Hypothalamus (tissue), 51 donors: ENCODE data around the gene PLXNC1.

ENCODE experiments used
- DNase-seq, 51 donors: peaks; one replicate each; lab custom pipeline; 2025; lab: John Stamatoyannopoulos, UW

Gene PLXNC1

GRCh38 chr12:94152292-94153078 is 4.1 kb downstream of the PLXNC1 start:
- DNase-seq: peak in 1 of 51 donors; percentile 67

DNA sequence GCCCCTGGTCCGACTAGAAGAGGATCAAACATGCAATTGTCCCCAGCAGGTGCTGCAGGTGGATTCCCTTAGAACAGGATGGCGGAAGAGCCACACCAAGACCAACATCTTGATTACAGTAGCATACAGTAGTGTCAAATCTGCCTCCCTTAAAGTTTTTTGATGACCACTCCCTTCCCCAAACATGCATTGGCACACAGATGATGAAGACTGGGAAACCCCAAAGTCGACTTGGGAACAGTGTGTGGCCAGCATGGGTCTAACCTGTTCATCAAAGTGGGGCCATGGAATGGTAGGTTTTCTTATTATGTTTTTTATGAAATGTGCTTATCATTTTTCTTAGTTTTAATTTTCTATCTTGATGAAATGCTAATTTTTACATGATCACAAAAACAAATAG is 8.8 kb downstream of the PLXNC1 start:
- DNase-seq: no peak

- no peak for DNase-seq
These were observed 9.6 kb downstream of the PLXNC1 start for GRCh38 chr12:94157981-94158411.

DNA sequence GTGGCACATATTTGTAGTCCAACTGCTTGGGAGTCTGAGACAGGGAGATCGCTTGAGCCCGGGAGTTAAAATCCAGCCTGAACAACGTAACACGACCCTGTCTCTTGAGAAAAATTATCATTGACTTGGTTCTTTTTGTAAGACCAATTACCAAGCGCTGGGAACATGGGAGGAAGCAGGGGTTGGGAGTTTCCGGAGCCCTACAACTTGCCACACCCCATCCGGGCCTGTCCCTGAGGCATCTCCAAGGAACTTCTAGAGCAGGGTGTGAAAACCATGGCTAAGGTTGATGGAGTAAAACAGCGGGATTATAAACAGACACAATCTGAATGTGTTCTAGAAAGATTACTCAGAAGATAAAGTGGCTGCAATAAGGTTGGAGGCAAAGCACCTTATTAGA is 10.3 kb downstream of the PLXNC1 start:
- DNase-seq: no peak

DNA sequence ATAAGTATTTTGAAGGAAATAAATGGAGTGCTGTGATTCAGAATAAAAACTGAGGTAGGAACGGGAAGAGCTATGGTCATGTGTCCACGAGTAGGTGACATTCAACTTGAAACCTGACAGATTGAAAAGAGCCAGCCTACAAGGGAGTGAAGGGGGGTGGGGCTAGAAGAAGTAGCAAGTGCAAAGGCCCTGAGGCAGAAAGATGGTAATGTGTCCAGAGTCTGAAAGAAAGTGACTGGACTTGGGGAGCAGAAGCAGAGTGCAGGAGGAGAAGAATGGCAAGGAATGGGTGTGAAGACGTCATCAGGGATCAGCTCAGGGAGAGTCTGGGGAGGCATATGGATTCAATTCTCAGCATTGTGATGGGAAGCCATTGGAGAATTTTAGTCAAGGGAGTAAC is 13.7 kb downstream of the PLXNC1 start:
- no peak for DNase-seq

- no peak for DNase-seq
These were observed 15.5 kb downstream of the PLXNC1 start for GRCh38 chr12:94163850-94164249.

DNA sequence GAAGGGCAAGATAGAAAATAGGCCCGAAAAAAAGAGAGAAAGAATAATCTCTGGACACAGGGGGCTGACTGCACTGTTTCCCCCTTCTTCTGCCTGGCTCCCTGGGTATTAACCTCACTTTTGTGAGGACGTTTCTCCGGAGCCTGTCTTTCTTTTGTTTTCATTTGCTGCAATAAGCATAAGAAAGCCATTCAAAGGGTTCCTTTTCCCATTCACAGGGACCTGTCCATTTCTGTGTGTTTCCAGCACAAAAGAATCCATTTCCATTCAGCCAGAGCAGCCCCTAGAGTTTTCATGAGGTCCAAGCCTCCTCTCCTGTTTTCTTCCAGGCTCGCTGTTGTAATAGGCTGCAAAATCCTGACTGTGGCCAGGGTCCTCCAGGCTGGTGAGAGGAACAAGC is 16.8 kb downstream of the PLXNC1 start:
- DNase-seq: no peak

- no peak for DNase-seq
These were observed 17.4 kb downstream of the PLXNC1 start for GRCh38 chr12:94165670-94166364.

DNA sequence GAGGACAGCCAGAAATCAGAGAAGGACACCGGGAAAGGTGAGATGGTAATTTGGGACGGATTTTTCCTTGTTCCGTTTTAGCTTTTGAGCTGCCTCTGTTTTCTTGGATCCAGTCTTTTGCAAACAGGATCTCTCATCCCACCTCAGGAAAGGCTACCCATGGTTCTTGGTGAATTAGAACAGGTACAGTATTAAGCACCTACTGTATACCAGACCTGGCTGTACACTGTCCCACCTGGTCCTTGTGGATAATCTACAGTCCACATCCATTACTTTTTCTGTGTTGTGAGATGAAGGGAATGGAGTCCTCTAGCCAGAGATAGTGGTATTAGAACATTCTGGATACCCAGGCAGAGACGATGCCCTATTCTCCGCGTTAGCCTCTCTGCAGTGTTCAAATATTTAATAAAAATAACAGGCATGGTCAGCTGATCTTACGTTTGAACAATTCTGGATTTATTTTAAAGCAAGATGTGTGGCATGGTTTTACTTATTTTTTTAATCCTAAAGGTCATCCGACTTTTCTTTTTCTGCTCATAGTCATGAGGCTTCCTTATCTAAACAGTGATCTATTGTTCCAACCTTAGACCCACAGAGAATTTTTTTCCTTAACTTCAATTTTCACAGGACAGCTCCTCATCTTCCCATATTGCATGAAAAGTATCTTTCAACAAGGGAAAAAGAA is 18.8 kb downstream of the PLXNC1 start:
- no peak for DNase-seq

DNA sequence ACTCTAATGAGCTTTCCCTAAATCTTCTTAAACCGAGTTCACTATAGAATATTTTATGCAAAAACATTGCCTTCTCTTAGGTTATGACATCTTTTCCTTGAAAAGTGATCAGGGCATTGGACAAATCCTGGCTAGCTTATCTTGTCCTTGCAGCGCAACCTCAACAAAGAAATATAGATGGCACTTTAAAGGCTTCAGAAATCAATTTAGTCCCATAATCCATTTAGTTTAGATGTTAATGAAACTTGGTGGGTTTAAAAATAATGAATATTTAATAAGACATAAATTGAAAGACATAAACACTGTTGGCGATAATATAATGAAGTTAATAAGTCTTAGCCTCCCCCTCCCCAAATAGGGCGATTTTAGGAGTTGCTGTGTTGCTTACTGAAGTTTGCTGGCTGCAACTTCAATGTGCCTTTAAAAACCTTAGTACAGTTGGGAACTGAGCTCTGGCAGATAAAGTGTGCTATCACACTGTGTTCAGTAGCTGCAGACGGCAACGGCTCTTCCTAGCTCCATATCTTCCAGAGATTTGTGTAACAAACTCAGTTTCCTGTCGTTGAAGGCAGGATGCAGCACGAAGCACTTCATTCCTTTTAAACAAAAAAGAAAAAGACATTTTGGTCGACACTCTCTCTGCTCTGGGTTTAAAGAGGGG is 19.5 kb downstream of the PLXNC1 start:
- no peak for DNase-seq

DNA sequence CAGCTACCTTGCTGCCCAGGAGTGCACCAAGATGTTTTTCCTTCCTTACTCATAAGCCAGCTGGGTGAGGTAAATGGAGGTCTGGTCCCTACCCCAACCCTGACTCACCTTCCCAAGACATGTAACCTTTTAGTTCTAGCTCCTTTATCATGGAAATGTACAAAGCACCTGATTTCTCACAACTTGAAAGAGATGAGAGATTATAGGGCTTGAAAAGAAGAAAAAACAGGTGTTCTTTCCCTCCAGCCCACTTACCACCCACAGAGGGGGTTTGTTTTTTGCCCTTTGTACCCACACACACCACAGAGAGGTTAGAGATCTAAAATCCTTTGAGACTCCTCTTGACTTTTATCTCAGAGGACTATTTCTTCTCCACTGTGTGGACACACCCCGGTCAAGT is 21.1 kb downstream of the PLXNC1 start:
- no peak for DNase-seq

- no peak for DNase-seq
These were observed 21.8 kb downstream of the PLXNC1 start for GRCh38 chr12:94169966-94170689.

- DNase-seq: no peak
These were observed 22.6 kb downstream of the PLXNC1 start for GRCh38 chr12:94170690-94171594.

DNA sequence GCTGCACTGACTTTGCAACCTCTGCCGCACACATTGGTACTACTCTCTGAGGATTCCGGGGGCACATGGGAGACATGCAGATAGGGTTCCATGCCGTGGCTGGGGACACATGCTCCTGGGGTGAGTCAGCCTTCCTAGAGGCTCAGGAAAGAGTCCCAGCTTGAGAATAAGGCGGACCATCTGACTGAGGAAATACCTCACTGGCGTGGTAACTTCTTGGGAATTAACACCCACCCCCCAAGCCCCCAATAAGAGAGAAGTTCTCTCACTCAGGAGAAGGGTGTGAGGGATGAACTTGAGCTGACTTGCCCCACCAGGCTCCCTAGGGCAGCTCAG is 23.2 kb downstream of the PLXNC1 start:
- no peak for DNase-seq

GRCh38 chr12:94172031-94172430 is 23.7 kb downstream of the PLXNC1 start:
- DNase-seq: no peak

DNA sequence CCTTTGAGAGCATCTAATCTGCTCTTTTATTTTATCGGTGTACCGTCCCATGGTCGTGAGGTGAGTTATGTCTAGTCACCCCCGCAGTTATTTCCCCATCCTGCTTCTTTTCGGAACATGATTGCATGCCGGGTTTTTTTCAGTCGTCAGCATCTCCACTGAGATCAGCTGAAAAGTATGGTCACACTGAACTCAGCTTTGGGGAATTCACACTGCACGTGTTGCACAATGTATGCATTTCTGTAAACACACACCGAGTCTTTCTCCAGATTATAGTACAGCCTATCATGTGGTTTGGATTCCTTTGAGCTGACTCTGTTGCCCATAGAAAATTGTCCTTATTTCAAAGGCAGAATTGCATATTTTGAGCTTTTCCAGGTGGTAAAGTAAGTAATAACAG is 24.6 kb downstream of the PLXNC1 start:
- DNase-seq: no peak

- DNase-seq: no peak
These were observed 25.4 kb downstream of the PLXNC1 start for GRCh38 chr12:94173660-94174265.

DNA sequence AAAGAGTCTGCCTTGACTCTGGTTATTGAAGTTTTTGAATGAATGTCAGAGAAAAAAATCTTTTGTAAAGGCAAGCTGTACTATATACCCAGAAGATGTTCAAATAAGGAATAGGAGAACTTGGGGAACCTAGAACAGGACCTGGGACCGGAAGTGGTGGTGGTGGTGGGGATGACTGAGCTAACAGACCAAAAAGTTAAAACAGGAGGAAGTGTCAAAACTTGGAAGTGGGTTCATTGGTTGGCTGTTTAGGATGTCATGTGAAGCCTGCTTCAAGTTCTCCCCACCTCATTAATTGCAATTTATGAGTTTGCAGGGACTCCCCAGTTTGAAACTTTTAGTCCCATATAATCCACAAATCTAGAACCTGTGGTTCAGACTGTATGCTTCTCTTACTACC is 26.2 kb downstream of the PLXNC1 start:
- DNase-seq: no peak
